HG02571 (cell line): ENCODE measurements around the gene PSMG3.

ENCODE experiments used
- ATAC-seq: cut with Tn5 transposase; IDR thresholded peaks from one replicate; pipeline ENCODE4 v1.9.1; 2021; ENCODE audit warnings: mild to moderate bottlenecking, moderate library complexity; ENCODE audit not compliant: unreplicated experiment

PSMG3 gene

GRCh38 chr7:1546909-1547776 is 22.7 kb downstream of the PSMG3 start:
- no peak for ATAC-seq

GRCh38 chr7:1546274-1546908 is 23.4 kb downstream of the PSMG3 start:
- no peak for ATAC-seq

GRCh38 chr7:1545417-1546246 is 24.2 kb downstream of the PSMG3 start:
- ATAC-seq = no peak

- ATAC-seq = no peak
These were observed 24.9 kb downstream of the PSMG3 start for GRCh38 chr7:1544896-1545416.

- ATAC-seq = no peak
These were observed 25.5 kb downstream of the PSMG3 start for GRCh38 chr7:1544178-1544895.

- no peak for ATAC-seq
These were observed 26.0 kb downstream of the PSMG3 start for GRCh38 chr7:1543826-1544177.

- ATAC-seq = no peak
These were observed 26.7 kb downstream of the PSMG3 start for GRCh38 chr7:1542841-1543747.

GRCh38 chr7:1542329-1542728 is 27.5 kb downstream of the PSMG3 start:
- ATAC-seq = no peak

- ATAC-seq = no peak
These were observed 28.2 kb downstream of the PSMG3 start for GRCh38 chr7:1541431-1542162.

GRCh38 chr7:1540776-1541271 is 29.0 kb downstream of the PSMG3 start:
- ATAC-seq = no peak

- ATAC-seq = no peak
These were observed 29.7 kb downstream of the PSMG3 start for GRCh38 chr7:1539882-1540775.

- no peak for ATAC-seq
These were observed 30.5 kb downstream of the PSMG3 start for GRCh38 chr7:1539181-1539881.

GRCh38 chr7:1538544-1539180 is 31.2 kb downstream of the PSMG3 start:
- no peak for ATAC-seq

GRCh38 chr7:1537535-1538412 is 32.1 kb downstream of the PSMG3 start:
- no peak for ATAC-seq

- ATAC-seq = no peak
These were observed 32.9 kb downstream of the PSMG3 start for GRCh38 chr7:1536743-1537534.
